Muscle of leg (tissue), 11 donors: ENCODE results near the gene INHBA. TPM values are rescaled to one million over a fixed set of nuclear protein-coding genes. Genes with fewer than 3 reads are reported as not detected.

ENCODE experiments used
- DNase-seq: peaks from one replicate; pipeline ENCODE4 v3.0.0; 2013
- H3K27ac ChIP-seq: one replicate; pipeline ENCODE4 v1.5.1; 2013; ENCODE audit warnings: mild to moderate bottlenecking, low read length, control low read depth
- H3K27me3 ChIP-seq: one replicate; pipeline ENCODE4 v1.6.1; 2013; ENCODE audit warnings: low read length; ENCODE audit not compliant: control insufficient read depth, insufficient read depth
- H3K36me3 ChIP-seq: one replicate; pipeline ENCODE4 v1.6.1; 2013; ENCODE audit warnings: low read length; ENCODE audit not compliant: control insufficient read depth, insufficient read depth
- H3K4me1 ChIP-seq: one replicate; pipeline ENCODE4 v1.6.1; 2013; ENCODE audit warnings: low read length; ENCODE audit not compliant: control insufficient read depth, insufficient read depth
- H3K4me3 ChIP-seq: one replicate; pipeline ENCODE4 v1.5.1; 2013; ENCODE audit warnings: low read length, control low read depth
- H3K9me3 ChIP-seq: replicated peaks from 2 replicates; pipeline ENCODE4 v1.6.1; 2013; ENCODE audit warnings: low read depth, low read length; ENCODE audit not compliant: control insufficient read depth
- WGBS: methylation state at CpG from one replicate; pipeline ENCODE4 v1.1.5; 2013; ENCODE audit warnings: missing lambda C conversion rate; ENCODE audit not compliant: insufficient coverage; 5-methylcytosine and 5-hydroxymethylcytosine counted together
- polyA plus RNA-seq, 8 donors: library from polyadenylated mRNA; unstranded; fragments of 120-200 nt; gene quantifications; one replicate each; pipeline versions ENCODE4 v1.2.1 to v1.2.3, GENCODE V29; 2013; ENCODE audit warnings: inconsistent platforms in 1 of 8, low replicate concordance in 1 of 8; ENCODE audit not compliant: insufficient read length in 8 of 8, insufficient read depth in 1 of 8
- total RNA-seq: library from RNA; stranded (reverse); fragments of 120-200 nt; gene quantifications from one replicate; pipeline ENCODE4 v1.2.4, GENCODE V29; 2013

The INHBA gene
- total and polyA plus RNA-seq, 9 donors, result 2.8 to 16.7 (median 9.0) TPM

DNA sequence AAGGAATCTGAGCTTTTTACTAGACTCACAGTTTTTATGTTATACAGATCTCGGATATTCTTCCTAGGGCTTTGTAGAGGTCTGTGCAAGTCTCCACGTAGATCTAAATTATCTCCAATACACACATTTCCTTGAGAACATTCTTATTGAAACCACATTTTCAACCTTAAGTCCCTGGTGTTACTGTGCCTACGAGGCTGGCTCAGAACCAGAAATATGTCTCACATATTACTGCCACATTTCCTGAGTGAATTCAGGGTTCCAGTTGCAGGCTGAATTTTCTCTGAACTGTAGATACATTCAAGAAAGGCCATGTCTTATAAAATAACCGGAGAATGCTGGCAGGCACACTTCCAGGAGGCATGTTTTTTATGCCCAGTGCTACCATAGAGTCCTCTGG, 46.5 kb downstream of the INHBA start:
- no peaks in the 10 kb centered on the region for H3K36me3 ChIP-seq
- peak; percentile 33 for DNase-seq
- no peaks in the 10 kb centered on the region for H3K27me3 ChIP-seq
- H3K27ac ChIP-seq, result no peak overlapping the region
- 6% methylated on average over 2 of the region's 4 CpGs for WGBS
- H3K4me1 ChIP-seq, result no peaks in the 10 kb centered on the region
- no peak overlapping the region for H3K4me3 ChIP-seq
- no peaks in the 10 kb centered on the region for H3K9me3 ChIP-seq

DNA sequence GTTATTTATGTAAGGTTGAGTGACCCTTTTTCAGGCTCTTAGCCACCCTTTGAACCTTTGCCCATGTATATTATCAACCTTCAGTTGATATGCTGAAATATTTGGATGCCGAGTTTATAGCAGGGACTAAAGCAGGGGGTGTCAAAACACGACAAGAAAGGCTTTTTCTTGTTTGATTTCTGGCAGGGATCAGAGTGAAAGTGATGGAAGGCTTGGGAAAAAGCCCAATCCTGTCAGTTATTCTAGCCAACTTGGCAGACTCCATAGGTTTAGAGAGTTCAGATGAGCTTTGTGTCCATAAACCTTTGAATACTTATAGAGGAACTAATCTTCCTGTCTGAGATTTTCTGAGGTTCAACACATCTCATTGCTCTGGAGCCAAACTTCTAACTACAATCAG, 47.5 kb downstream of the INHBA start:
- peak overlapping the region; percentile 29 for H3K27ac ChIP-seq
- H3K4me3 ChIP-seq, result no peak overlapping the region
- no peaks in the 10 kb centered on the region for H3K36me3 ChIP-seq
- no peaks in the 10 kb centered on the region for H3K9me3 ChIP-seq
- H3K4me1 ChIP-seq, result no peaks in the 10 kb centered on the region
- no peaks in the 10 kb centered on the region for H3K27me3 ChIP-seq
- WGBS, result 31% methylated on average over 2 of the region's 2 CpGs
- peak; percentile 69 for DNase-seq

DNA sequence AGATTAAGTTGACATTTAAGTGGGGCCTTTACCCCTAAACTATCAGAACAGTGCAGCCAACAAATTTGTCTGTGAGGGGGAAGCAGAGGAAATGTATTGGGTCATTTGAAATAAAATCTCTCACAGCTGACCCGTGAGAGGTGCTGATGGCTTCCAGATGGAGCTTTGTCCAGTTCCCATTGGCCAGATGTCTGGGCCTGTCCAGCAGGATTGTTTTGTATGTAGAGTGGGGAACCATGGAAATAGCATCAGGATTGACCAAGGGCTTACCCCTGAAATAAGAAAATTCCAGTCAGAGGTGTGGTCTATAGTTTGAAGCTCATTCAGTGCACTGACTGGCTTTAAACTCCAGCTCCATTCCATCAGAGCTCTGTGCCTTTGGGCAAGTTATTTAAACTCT, 50.6 kb downstream of the INHBA start:
- Histone ChIP-seq H3K4me3 (no peak overlapping the region), H3K27ac (peak overlapping the region; percentile 43)
- DNase-seq, result peak; percentile 96

DNA sequence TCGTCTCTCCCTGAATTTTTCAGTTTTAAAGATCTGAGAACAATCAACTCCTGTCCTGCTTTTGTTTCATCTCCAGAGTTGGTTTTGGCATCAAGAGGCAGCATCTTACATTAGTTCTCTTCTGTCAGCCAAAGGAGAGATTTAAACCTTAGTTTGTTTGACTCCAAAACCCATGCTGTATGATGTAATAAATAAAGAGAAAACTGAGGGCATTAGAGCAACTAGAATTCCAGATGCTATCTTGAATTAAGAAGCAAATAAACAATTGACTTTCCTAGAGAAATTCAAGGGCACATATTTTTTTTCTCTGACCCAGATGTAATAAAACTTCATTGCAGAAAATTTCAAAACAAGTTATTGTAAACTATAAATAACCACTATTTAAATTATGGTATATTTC, 54.4 kb downstream of the INHBA start:
- WGBS, result 20% methylated on average over 1 of the region's 1 CpG
- no peak overlapping the region for H3K4me3 ChIP-seq
- no peaks in the 10 kb centered on the region for H3K9me3 ChIP-seq
- peak overlapping the region; percentile 22 for H3K27ac ChIP-seq
- H3K27me3 ChIP-seq, result no peaks in the 10 kb centered on the region
- no peaks in the 10 kb centered on the region for H3K4me1 ChIP-seq
- H3K36me3 ChIP-seq, result no peaks in the 10 kb centered on the region
- DNase-seq, result peak; percentile 69

More for the DNA sequence above, 50.6 kb downstream of the INHBA start:
- H3K9me3 ChIP-seq, result no peaks in the 10 kb centered on the region
- no peaks in the 10 kb centered on the region for H3K4me1 ChIP-seq
- H3K27me3 ChIP-seq, result no peaks in the 10 kb centered on the region
- no peaks in the 10 kb centered on the region for H3K36me3 ChIP-seq
- WGBS, result 0% methylated on average over 1 of the region's 1 CpG

DNA sequence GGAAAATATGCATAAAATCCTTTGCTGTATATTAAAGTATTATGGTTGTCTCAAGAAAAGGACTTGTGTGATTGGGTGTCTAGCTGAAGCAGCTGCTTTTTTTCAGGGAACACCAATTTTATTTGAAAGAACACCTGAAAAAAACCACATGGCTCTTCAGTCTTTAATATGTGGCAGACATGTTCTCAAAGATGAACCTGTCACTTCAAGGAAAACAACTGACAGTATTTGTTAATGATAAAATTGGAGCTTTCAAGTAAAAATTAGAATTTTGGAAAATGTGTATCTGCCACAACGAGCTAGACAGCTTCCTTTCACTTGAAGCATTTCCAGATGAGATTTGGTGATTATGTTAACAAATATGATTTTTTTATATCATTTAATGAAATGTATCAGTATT, 59.3 kb downstream of the INHBA start:
- no CpG with 5 or more reads among the region's 1 CpG for WGBS
- no peak overlapping the region for H3K27ac ChIP-seq
- H3K36me3 ChIP-seq, result no peaks in the 10 kb centered on the region
- H3K4me1 ChIP-seq, result no peaks in the 10 kb centered on the region
- no peaks in the 10 kb centered on the region for H3K9me3 ChIP-seq
- H3K4me3 ChIP-seq, result no peak overlapping the region
- DNase-seq, result no peak
- H3K27me3 ChIP-seq, result no peaks in the 10 kb centered on the region

DNA sequence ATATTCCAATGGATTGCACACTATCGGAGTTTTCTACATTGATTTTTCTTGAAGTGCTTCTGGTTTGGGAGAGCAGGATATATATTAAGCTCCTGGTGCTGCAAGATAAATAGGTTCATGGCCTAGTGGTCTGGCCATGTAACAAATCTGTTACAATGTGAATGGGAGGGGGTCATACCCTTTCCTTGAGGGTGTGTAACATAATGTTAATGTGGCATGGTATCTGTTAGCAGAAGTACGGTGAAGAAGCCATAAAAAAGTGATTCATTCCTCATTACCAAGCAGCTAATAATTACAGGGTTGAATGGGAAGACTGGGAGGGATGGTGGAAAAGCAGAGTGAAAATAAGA, 61.2 kb downstream of the INHBA start:
- Histone ChIP-seq H3K27ac (no peak overlapping the region), H3K9me3 (no peaks in the 10 kb centered on the region), H3K4me3 (no peak overlapping the region), H3K27me3 (no peaks in the 10 kb centered on the region), H3K36me3 (no peaks in the 10 kb centered on the region), H3K4me1 (no peaks in the 10 kb centered on the region)
- DNase-seq, result no peak
- 100% methylated on average over 1 of the region's 2 CpGs for WGBS

DNA sequence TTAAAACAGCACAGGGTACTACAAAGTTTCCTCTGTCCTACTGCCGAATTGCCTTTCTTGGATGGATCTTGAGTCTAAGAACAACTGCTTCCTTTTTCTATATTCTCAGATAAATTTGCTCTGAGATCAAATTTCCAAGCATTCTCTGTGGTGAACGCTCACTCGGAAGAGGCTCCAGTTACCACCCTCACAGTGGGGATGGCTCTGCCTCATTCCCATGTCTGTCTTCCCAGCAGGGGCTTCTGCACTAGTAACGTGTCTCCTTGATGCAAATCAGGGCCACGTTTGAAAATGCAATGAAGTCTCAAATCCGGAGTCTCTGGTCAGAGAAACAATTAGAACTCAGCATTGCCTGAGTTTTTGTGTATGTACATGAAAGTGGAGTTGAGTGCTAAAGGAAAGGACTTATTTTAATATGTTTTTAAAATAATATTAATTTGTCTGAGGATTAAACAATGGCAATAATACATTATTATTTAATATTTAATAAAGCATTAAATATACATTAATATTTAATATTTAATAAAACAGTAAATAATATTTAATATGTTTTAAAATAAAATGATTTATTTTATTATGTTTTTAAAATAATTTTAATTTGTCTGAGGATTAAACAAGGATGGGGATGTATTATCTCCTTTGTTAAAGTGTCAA, 61.8 kb downstream of the INHBA start:
- WGBS, result 52% methylated on average over 3 of the region's 6 CpGs
- no peak for DNase-seq
- Histone ChIP-seq H3K9me3 (no peaks in the 10 kb centered on the region), H3K4me1 (no peaks in the 10 kb centered on the region), H3K4me3 (no peak overlapping the region), H3K27me3 (no peaks in the 10 kb centered on the region), H3K36me3 (no peaks in the 10 kb centered on the region), H3K27ac (no peak overlapping the region)

DNA sequence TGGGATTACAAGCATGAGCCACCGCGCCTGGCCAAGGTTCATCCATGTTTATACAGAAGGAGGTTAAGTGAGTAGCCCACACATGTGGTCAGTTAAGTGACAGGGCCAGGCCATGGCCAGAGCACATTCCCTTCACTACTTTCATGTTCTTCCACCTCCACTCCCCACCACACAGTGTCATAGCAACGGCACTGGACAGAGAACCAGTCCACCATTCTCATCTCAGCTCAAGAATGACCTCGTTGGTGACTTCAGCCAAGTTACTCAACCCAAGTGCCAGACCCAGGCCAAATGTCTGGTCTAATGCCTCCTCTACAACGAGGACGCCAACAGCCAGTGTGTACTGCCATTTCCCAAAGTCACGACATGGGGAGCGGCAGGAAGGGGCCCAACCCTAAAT, 62.4 kb downstream of the INHBA start:
- H3K27ac ChIP-seq, result no peak overlapping the region
- WGBS, result 70% methylated on average over 7 of the region's 8 CpGs
- H3K27me3 ChIP-seq, result no peaks in the 10 kb centered on the region
- H3K4me1 ChIP-seq, result no peaks in the 10 kb centered on the region
- H3K36me3 ChIP-seq, result no peaks in the 10 kb centered on the region
- H3K4me3 ChIP-seq, result no peak overlapping the region
- no peaks in the 10 kb centered on the region for H3K9me3 ChIP-seq
- peak; percentile 31 for DNase-seq

DNA sequence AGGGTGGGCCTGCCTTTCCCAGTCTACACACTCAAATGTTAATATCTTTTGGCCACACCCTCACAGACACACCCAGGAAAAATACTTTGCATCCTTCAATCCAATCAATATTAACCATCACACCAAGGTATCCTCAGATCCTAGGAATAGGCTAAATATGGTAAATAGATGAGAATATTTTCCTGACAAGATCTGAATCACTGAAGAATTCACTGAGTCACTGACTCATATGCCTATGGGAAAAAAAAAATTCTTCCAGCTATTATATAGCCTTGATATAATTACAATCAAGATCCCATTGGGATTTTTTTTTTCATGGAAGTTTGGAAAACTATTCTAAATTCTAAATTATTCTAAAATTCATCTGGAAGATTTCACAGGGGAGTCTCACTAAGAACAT, 65.8 kb downstream of the INHBA start:
- H3K36me3 ChIP-seq, result no peaks in the 10 kb centered on the region
- H3K27ac ChIP-seq, result no peak overlapping the region
- H3K9me3 ChIP-seq, result no peaks in the 10 kb centered on the region
- H3K27me3 ChIP-seq, result no peaks in the 10 kb centered on the region
- no peaks in the 10 kb centered on the region for H3K4me1 ChIP-seq
- DNase-seq, result no peak
- H3K4me3 ChIP-seq, result no peak overlapping the region
